ENCODE data around the gene CEP20.
"Not testable (repeated sequence)": the region's sequence is repeated elsewhere in the genome, so short reads cannot be mapped to it uniquely, and the experiment has no call there.

The CEP20 gene

GRCh38 chr16:15858921-15859668, 29.3 kb downstream of the CEP20 start:
- no peak for DNase-seq (ENCODE audit: low read depth, low spot score)

GRCh38 chr16:15857724-15858560, 30.5 kb downstream of the CEP20 start:
- no peak for DNase-seq (ENCODE audit: low read depth, low spot score)

DNA sequence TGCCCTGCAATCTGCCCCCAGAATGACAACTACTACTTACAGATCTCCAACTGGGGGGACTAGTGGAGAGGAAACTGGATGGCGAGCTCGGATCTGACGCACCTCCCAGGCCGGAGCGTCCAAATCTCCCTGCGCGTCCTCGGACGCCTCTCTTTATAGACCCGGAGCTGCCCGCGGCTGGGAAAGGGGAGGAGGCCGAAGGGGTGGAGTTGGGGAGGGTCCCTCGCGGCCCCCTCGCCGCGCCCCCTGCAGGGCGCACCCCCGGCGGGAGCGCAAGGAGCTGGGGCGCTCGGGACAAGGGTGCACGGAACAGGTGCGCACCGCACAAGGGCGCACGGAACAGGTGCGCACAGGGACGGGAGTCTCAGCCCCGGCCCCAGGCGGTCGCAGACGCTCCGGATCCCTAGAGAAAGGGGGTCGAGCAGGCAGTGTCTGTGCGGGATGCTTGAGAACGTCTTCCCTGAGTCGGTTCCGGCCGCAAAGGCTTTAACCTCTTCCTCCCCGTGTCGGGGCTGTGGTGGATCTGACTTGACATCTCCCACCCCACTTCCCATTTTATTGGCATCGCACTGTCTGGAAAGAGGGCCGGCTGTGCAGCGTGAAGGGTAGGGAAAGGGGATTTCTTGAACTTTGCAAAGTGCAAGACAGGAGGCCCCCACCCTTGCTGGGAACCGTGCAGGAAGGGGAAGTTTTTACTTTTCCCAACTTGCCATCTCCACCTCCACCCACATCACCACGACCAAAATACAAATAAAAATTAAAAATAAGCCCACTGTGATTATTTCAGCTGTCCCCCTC, 31.3 kb downstream of the CEP20 start, which contains the start of gene MYH11:
TSS of gene MYH11 (minus strand) at position 128 of the 798 bp plus-strand sequence. CDS start 18,776 bp downstream, outside the sequence.
- DNase-seq (ENCODE audit: low read depth, low spot score) = no peak

DNA sequence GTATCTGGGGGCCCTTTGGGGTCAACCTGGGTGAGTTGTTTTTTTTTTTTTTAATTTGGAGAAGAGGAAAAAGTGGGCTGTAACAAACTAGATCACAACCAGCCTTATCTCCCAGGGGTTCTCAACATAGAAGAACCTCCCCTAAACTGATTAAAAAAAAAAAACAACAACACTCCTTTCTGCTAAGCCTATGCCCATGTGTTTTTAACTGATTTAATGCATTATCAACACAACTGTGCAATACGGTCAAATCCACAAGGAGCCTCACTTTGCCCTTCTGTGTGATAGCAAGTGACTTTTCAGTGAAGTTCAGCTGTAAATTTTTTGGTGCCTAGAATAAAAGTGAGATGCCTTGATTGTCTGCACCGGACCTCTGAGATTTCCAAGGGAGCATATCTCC, 32.2 kb downstream of the CEP20 start:
- DNase-seq (ENCODE audit: low read depth, low spot score) = no peak

DNA sequence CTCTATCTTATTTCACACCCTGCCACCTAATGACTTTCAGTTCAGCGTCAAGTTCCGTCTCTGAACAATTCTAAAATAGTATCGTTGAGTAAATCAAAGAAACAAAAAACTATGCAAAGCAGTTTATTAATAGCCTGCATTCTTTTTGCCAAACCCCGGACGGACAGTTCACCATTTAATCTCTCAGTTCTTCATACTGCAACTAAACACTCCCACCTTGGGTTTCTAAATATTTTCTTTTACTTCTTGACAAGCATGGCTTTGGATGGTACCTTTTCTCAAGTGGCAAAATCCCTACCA, 32.7 kb downstream of the CEP20 start:
- no peak for DNase-seq (ENCODE audit: low read depth, low spot score)

DNA sequence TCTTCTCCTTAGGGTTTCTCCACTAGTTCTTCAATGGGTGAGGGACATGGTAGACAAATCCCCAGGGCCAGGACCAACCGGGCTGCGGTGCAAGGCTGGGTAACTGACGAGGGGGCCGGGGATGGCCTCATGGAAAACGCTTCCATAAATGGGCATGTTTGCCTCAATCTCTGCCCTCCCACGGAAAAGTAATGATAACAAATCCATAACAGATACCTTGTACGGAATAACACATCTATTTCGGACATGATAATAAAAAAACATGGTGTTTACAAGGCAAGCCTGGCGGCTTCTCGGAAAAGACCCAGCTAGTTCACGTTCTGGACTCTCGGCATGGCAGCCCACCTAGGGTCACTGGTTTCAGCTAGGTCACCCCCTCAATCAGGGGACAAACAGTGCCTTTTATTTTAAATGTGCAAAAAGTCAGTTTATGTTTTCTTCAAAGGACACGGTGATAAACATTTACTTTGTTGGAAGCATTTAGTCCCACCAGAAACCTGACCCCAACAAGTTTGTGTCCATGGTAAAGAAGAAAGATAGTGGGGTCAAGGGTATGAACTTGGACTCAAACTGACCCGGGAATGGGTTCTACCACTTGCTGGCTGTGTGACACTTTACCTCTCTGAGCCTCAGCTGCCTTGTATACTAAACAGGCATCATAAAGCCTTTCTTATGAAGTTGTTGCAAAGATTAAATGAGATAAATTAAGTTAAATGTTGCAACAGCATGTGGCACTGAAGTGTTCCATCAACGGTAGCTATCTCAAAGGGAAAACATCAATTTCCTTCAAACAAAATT, 33.3 kb downstream of the CEP20 start:
- no peak for DNase-seq (ENCODE audit: low read depth, low spot score)

GRCh38 chr16:15854061-15854460, 34.3 kb downstream of the CEP20 start:
- no peak for DNase-seq (ENCODE audit: low read depth, low spot score)

GRCh38 chr16:15853021-15853420, 35.4 kb downstream of the CEP20 start:
- DNase-seq (ENCODE audit: low read depth, low spot score) = no peak

DNA sequence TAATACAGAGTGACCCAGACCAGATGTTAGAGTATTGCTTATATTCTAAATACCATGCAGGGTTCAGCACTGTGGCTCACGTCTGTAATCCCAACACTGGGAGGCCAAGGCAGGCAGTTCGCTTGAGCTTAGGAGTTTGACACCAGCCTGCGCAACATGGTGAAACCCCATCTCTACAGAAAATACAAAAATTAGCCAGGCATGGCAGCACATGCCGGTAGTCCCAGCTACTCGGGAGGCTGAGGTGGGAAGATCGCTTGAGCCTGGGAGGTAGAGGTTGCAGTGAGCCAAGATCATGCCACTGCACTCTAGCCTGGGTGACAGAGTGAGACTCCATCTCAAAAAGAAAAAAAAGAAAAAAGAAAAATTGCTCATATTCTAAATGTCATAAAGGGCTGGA, 37.8 kb downstream of the CEP20 start:
- not testable (repeated sequence) for DNase-seq (ENCODE audit: low read depth, low spot score)

DNA sequence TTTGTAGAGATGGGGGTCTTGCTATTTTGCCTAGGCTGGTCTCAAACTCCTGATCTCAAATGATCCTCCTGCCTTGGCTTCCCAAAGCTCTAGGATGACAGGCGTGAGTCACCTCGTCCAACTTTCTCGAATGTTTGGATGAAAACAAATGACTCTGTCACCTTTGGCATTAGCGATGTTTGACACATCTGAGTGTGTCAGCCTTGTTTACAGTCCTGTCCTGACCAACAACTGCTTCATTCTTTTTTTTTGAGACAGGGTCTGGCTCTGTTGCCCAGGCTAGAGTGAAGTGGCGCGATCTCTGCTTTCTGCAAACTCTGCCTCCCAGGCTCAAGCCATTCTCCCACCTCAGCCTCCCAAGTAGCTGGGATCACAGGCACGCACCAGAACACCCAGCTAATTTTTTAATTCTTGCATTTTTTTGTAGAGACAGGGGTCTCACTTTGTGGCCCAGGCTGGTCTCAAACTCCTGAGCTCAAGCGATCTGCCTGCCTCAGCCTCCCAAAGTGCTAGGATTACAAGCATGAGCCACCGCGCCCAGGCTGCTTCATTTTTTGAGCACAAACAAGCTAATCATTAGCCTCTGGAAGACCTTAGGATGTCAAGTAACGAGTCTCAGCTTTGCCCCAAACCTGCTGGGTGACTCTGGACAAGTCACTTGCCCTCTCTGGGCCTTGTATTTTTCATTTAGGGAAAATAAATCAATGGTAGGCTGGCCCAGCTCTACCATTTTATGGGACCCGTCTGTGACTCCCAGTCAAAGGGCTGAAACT, 39.0 kb downstream of the CEP20 start:
- DNase-seq (ENCODE audit: low read depth, low spot score) = no peak

- no peak for DNase-seq (ENCODE audit: low read depth, low spot score)
These were observed 40.7 kb downstream of the CEP20 start for GRCh38 chr16:15847611-15848175.

DNA sequence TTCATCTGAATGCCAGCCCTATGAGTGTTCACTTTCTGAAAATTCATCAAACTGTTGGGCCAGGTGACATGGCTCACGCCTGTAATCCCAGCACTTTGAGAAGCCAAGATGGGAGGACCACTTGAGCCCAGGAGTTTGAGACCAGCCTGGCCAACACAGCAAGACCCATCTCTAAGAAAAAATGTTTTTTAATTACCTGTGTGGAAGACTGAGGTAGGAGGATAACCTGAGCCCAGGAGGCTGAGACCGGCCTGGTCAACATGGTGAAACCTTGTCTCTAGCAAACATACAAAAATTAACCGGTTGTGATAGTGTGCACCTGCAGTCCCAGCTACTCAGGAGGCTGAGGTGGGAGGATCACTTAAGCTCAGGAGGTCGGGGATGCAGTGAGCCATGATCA, 41.9 kb downstream of the CEP20 start:
- DNase-seq (ENCODE audit: low read depth, low spot score) = no peak

DNA sequence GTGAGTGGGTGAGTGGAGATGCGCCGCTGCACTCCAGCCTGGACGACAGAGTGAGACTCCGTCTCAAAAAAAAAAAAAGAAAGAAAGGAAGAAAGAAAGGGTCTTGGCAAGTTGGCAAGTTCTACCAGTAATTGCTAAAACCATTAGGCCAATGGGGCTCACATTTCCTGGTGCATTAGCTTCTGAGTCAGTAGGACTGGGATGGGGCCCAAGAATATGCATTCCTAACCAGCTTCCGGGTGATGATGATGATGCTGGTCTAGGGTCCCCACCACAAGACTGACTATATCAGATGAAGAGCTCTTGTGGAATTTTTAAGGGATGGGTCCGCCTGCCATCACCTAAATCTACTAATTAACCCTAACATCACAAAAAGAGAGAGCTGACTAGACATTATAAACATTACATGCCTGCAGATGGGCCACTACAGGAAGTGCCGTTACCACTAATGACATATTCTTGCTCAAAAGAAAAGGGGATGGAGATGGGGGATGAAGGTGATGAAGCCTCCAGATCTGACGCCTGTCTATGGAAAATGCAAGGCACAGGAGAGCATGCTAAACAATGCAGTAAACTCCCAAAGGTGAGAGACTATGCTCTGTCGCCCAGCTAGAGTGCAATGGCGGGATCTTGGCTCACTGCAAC, 44.6 kb downstream of the CEP20 start:
- no peak for DNase-seq (ENCODE audit: low read depth, low spot score)

- not testable (repeated sequence) for DNase-seq (ENCODE audit: low read depth, low spot score)
These were observed 49.2 kb downstream of the CEP20 start for GRCh38 chr16:15839204-15839603.

DNA sequence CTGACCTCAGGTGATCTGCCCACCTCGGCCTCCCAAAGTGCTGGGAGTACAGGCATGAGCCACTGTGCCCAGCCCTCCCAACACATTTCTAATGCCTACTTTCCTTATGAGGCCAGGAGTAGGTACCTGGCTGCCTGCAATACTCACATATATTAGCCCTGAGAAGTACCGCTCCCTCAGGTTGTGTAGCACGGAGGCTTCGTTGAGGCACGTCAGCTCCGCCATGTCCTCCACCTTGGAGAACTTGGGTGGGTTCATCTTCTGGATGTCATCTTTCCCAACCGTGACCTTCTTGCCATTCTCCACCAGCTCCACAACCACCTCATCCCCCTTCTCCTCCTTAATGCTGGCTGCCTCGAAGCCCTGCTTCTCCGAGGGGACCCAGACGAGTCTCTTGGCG, 50.6 kb downstream of the CEP20 start:
- DNase-seq (ENCODE audit: low read depth, low spot score) = no peak

- no peak for DNase-seq (ENCODE audit: low read depth, low spot score)
These were observed 51.3 kb downstream of the CEP20 start for GRCh38 chr16:15836965-15837611.

- no peak for DNase-seq (ENCODE audit: low read depth, low spot score)
These were observed 52.3 kb downstream of the CEP20 start for GRCh38 chr16:15836074-15836473.

DNA sequence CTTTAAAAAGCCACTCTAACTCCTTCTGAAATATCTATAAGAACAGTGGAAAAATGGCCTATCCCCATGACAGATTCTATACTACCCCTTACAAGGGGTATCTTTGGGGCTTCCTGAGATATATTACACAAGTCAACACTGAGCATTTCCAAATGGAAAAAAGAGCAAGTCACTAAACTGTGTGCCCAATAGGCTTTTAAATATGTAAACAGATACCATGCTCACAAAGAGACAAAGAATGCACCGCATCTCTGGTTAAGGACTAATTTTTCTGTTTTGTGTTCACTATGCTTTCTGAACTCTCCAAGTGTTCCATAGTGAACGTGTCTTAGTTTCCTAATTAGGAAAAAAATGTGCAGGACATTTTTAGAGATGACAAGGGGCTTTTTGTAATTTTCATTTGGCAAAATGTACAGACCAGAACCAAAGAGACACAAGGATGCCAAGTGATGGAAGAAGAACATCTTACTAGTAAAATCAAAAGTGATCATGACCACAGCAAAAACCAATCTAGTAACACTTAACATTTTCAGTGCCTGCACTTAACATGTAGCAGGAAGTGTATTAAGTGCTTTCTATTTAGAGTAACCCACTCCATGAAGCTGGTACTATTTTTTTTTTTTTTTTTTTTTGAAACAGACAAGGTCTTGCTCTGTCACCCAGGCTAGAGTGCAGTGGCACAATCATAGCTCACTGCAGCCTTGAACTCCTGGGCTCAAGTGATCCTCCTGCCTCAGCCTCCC, 53.1 kb downstream of the CEP20 start:
- no peak for DNase-seq (ENCODE audit: low read depth, low spot score)

GRCh38 chr16:15834502-15834901, 53.9 kb downstream of the CEP20 start:
- DNase-seq (ENCODE audit: low read depth, low spot score) = no peak

All from activated CD4-positive, CD25-positive, alpha-beta regulatory T cell treated with anti-CD3 and anti-CD28 coated beads, Interleukin-2, amount 50 U/mL, for 16 hours (primary cell).